HFFc6 (cell line): ENCODE data around the gene SOX6. TPM values are rescaled to one million over a fixed set of nuclear protein-coding genes. Genes with fewer than 3 reads are reported as not detected.

Experiments
- DNase-seq: peaks from one replicate; pipeline ENCODE4 v3.0.0-alpha.2; 2018
- H3K27ac Mint-ChIP-seq: 2 replicates; pipeline ENCODE4 v1.8.0; 2020; ENCODE audit warnings: mild to moderate bottlenecking, mixed read lengths
- H3K27me3 Mint-ChIP-seq: 2 replicates; pipeline ENCODE4 v1.8.0; 2021; ENCODE audit warnings: mild to moderate bottlenecking, moderate library complexity, mixed read lengths; ENCODE audit not compliant: insufficient read depth
- H3K36me3 Mint-ChIP-seq: 2 replicates; pipeline ENCODE4 v1.8.0; 2021; ENCODE audit warnings: low read depth, mixed read lengths
- H3K4me1 Mint-ChIP-seq: 2 replicates; pipeline ENCODE4 v1.8.0; 2020; ENCODE audit warnings: low read depth, mixed read lengths
- H3K4me3 Mint-ChIP-seq: 2 replicates; pipeline ENCODE4 v1.8.0; 2020; ENCODE audit warnings: mild to moderate bottlenecking, moderate library complexity, mixed read lengths
- H3K9me3 Mint-ChIP-seq: 2 replicates; pipeline ENCODE4 v1.8.0; 2020; ENCODE audit warnings: mild to moderate bottlenecking, mixed read lengths
- total RNA-seq, 6 experiments: library from RNA; stranded (reverse); fragmentation: NEBNext Ultra II Directional; extraction: Animal tissue kit (Norgen Biotek cat#: 25700); gene quantifications; 2 replicates in 1 of 6; 3 replicates in 5 of 6; pipeline ENCODE4 v1.2.3, GENCODE V29; 2021
- TF ChIP-seq, protein P1 (sequence below): fragments of 200-600 bp; sonication (generic); IDR thresholded peaks from 2 replicates; pipeline ENCODE4 v1.5.0; 2021; ENCODE audit warnings: antibody characterized with exemption, mild to moderate bottlenecking

The SOX6 gene
- total RNA-seq, 6 experiments from 2014 or later = 0.66 to 6.5 (median 1.4) TPM

DNA sequence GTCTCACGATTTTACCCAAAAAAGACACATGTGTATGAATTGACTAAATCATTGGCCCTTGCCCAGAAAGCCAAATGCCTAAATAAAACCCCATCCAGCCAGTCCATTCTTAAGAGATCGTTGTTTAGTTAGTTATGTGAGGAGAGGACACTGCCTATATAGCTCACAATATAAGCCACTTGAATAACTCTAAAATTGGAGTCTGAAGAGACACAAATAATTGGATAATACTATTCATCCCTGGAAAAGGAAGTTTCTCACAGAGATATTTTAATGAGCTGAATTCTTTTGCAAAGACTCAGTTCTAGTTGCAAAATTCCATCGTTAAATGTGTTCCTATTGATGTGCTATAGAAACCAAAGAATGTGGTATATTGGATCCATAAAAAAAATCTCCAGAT lies 176.7 kb downstream of the SOX6 start:
- peak; percentile 53 for DNase-seq
- TF ChIP-seq, protein P1, sequence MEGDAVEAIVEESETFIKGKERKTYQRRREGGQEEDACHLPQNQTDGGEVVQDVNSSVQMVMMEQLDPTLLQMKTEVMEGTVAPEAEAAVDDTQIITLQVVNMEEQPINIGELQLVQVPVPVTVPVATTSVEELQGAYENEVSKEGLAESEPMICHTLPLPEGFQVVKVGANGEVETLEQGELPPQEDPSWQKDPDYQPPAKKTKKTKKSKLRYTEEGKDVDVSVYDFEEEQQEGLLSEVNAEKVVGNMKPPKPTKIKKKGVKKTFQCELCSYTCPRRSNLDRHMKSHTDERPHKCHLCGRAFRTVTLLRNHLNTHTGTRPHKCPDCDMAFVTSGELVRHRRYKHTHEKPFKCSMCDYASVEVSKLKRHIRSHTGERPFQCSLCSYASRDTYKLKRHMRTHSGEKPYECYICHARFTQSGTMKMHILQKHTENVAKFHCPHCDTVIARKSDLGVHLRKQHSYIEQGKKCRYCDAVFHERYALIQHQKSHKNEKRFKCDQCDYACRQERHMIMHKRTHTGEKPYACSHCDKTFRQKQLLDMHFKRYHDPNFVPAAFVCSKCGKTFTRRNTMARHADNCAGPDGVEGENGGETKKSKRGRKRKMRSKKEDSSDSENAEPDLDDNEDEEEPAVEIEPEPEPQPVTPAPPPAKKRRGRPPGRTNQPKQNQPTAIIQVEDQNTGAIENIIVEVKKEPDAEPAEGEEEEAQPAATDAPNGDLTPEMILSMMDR = no peak
- H3K4me1 Mint-ChIP-seq = peaks cover 44% of the 10 kb centered on the region; the same call in 1 of the 2 replicates
- no peaks in the 10 kb centered on the region for H3K27me3 Mint-ChIP-seq
- peak overlapping the region; percentile 24; the same call in 1 of the 2 replicates for H3K4me3 Mint-ChIP-seq
- H3K9me3 Mint-ChIP-seq = no peaks in the 10 kb centered on the region; the same call in 1 of the 2 replicates
- H3K27ac Mint-ChIP-seq = peak overlapping the region; percentile 81; the same call in 1 of the 2 replicates
- no peaks in the 10 kb centered on the region for H3K36me3 Mint-ChIP-seq

DNA sequence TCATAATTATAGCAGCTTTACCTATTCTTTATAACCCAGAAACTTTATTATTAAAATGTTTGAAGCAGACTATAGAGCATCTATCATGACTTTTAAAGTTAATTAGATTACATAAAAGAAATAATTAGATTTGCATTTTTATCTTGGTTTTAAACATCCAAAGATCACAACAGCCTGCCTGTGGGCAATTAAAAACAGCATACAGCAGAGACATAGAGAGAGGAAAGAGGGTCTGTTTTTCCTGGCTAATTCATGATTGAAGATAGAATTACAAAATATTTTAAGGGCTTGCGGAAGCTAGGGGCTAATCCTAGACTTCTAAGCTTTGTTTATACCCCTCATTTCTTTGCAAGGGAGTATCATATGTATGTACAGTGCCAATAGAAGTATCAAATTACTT lies 178.1 kb downstream of the SOX6 start:
- H3K9me3 Mint-ChIP-seq = no peaks in the 10 kb centered on the region; the same call in 1 of the 2 replicates
- H3K27me3 Mint-ChIP-seq = no peaks in the 10 kb centered on the region
- no peak overlapping the region for H3K4me3 Mint-ChIP-seq
- no peak overlapping the region for H3K27ac Mint-ChIP-seq
- TF ChIP-seq, protein P1 = no peak
- H3K4me1 Mint-ChIP-seq = peaks cover 36% of the 10 kb centered on the region; the same call in 1 of the 2 replicates
- H3K36me3 Mint-ChIP-seq = no peaks in the 10 kb centered on the region
- no peak for DNase-seq

DNA sequence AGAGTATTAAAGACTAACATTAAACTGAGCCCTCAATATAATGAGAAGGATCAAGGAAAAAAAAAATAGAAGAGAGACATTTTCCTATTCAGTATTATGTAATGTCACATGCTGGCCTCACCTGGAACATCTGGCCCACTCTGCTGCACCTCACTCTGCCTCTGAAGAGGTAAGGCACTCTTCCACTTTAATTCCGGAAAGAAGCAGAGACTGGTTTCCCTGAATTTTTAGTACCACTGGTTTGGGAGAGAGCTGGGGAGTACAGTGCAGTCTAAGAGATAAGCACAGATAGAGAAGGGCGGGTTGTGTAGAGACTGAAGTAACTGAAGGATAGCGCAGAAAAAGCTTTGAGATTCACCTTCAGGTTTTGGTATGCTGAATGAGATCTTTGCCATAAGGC lies 178.7 kb downstream of the SOX6 start:
- DNase-seq = no peak
- TF ChIP-seq, protein P1 = no peak
- no peaks in the 10 kb centered on the region; the same call in 1 of the 2 replicates for H3K9me3 Mint-ChIP-seq
- peaks cover 35% of the 10 kb centered on the region; the same call in 1 of the 2 replicates for H3K4me1 Mint-ChIP-seq
- no peak overlapping the region for H3K4me3 Mint-ChIP-seq
- no peak overlapping the region for H3K27ac Mint-ChIP-seq
- no peaks in the 10 kb centered on the region for H3K27me3 Mint-ChIP-seq
- H3K36me3 Mint-ChIP-seq = no peaks in the 10 kb centered on the region

DNA sequence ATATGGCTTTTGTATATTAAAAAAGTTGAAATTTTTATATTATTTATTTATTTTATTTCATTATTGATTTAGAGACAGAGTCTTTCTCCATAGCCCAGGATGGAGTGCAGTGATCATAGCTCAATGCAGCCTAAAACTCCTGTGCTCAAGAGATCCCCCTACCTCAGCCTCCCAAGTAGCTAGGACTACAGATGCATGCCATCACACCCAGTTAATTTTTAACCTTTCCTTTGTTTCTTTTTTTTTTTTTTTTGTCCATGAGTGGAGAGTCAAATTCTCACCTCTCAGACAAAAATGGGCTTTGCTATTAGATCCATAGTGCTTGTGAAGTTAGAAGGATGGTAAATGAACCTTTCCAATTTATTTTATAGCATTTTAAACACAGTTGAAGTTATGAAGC lies 182.5 kb downstream of the SOX6 start:
- Mint-ChIP-seq H3K4me3 (no peak overlapping the region), H3K27me3 (no peaks in the 10 kb centered on the region), H3K27ac (no peak overlapping the region), H3K9me3 (no peaks in the 10 kb centered on the region; the same call in 1 of the 2 replicates), H3K36me3 (no peaks in the 10 kb centered on the region), H3K4me1 (peaks cover 25% of the 10 kb centered on the region; the same call in 1 of the 2 replicates)
- no peak for DNase-seq
- TF ChIP-seq, protein P1 = no peak

DNA sequence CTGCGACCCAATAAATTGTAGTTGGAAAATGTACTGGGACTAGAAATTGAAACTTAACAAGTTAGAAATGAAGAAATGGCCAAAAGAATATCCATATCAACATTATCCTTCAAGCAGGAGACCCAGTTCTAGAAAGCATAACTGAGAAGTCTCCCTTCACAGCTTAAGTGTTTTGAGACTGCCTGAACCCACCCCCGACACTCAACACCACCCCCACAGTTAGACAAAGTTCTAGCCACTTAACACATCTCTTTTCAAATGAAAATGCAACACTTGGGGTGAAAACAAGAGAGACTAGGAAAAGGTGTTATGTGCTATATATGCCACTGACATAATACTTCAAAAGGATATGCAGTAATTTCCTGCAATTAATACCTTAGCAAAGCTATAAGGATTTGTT lies 184.5 kb downstream of the SOX6 start:
- Mint-ChIP-seq H3K4me1 (peaks cover 13% of the 10 kb centered on the region; the same call in 1 of the 2 replicates), H3K36me3 (no peaks in the 10 kb centered on the region), H3K27ac (no peak overlapping the region), H3K27me3 (no peaks in the 10 kb centered on the region), H3K4me3 (no peak overlapping the region), H3K9me3 (no peaks in the 10 kb centered on the region; the same call in 1 of the 2 replicates)
- TF ChIP-seq, protein P1 = no peak
- no peak for DNase-seq
